ENCODE measurements around the gene BMP2K.

The BMP2K gene

DNA sequence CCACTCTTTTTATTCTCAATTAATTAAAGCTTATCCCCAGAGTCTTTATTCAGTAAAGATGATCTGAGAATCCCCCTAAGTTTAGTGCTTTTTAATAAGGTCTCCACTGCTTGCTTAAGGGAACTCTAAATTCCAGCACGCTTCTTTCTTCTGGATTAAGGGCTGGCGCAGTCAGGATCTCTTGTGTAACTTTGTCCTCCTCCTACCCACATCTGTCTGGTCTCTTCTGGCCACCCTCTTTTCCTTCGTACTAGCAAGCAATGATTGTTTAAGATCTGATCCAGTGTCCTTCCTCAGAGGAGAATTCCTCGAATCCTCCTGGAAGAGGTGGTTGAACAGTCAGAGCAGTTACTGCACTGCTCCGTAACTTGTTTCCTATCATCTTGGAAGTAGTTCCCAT lies 177.1 kb downstream of the BMP2K start:
- FAIRE-seq (no peak), DNase-seq (ENCODE audit: insufficient read length, low spot score) (no peak)
- TF ChIP-seq POU2F2 (IDR thresholded peaks at IDR 0.05; ENCODE audit: low read depth, low read length) (no peak), POLR2A (IDR thresholded peaks at IDR 0.05; ENCODE audit: low read depth, low read length) (no peak), TAF1 (IDR thresholded peaks at IDR 0.05; ENCODE audit: low read depth, low read length) (no peak), PAX5 (IDR thresholded peaks at IDR 0.05; ENCODE audit: insufficient read depth, low read length, severe bottlenecking) (no peak), SPI1 (IDR thresholded peaks at IDR 0.05; ENCODE audit: low read depth, low read length) (no peak), POLR2AphosphoS5 (IDR thresholded peaks at IDR 0.05; ENCODE audit: low read depth, low read length) (no peak)

DNA sequence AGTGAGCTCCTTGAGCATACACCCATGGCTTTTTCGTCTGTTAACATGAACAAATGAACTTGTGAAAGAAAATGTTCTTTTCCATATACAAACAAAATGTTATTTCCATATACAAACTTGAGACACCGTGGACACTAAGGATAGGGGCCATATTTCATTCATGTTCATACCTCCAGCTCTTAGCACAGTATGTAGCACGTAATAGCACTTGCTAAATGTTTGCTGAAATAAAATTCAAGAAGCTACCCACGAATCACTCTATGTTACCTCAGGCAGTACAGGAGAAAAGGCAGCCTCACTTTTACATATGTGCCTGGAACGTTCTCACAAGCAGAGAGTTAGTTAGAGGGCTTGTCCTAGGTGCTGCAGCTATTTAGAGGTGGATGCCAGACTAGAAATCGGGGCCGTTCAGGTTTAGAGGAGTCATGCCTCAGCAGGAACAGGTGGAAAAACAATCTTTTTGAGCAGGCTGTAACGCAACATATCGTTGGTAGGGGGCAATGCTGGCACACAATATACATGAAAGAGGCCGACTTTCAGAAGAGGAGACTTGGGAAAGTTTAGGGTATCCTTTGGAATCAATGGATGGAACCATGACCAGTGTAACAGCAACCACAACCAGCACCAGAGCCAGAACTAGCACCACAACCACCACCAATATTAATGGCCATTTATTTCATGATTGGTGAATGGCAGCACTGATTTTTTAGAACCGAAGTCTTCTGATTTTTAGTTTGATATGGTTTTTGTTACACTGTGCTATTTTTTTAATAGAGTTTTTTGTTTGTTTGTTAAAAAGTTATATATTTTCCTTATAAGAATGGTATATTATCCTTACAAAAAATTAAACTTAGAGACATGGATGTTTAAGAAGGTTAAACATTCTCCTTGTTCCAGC lies 177.9 kb downstream of the BMP2K start:
- DNase-seq (ENCODE audit: insufficient read length, low spot score) (no peak), FAIRE-seq (peak; percentile 26)
- TF ChIP-seq PAX5 (IDR thresholded peaks at IDR 0.05; ENCODE audit: insufficient read depth, low read length, severe bottlenecking) (no peak), POLR2AphosphoS5 (IDR thresholded peaks at IDR 0.05; ENCODE audit: low read depth, low read length) (no peak), POU2F2 (IDR thresholded peaks at IDR 0.05; ENCODE audit: low read depth, low read length) (no peak), POLR2A (IDR thresholded peaks at IDR 0.05; ENCODE audit: low read depth, low read length) (no peak), TAF1 (IDR thresholded peaks at IDR 0.05; ENCODE audit: low read depth, low read length) (no peak), SPI1 (IDR thresholded peaks at IDR 0.05; ENCODE audit: low read depth, low read length) (no peak)

- FAIRE-seq (no peak), DNase-seq (ENCODE audit: insufficient read length, low spot score) (no peak)
- no peak for TF ChIP-seq PAX5 (IDR thresholded peaks at IDR 0.05; ENCODE audit: insufficient read depth, low read length, severe bottlenecking)
- TF ChIP-seq POLR2A (IDR thresholded peaks at IDR 0.05; ENCODE audit: low read depth, low read length): no peak
- no peak for TF ChIP-seq TAF1 (IDR thresholded peaks at IDR 0.05; ENCODE audit: low read depth, low read length)
- TF ChIP-seq POLR2AphosphoS5 (IDR thresholded peaks at IDR 0.05; ENCODE audit: low read depth, low read length): no peak
- no peak for TF ChIP-seq POU2F2 (IDR thresholded peaks at IDR 0.05; ENCODE audit: low read depth, low read length)
- TF ChIP-seq SPI1 (IDR thresholded peaks at IDR 0.05; ENCODE audit: low read depth, low read length): no peak
Observed at GRCh38 chr4:78956975-78957374, 180.8 kb downstream of the BMP2K start.

DNA sequence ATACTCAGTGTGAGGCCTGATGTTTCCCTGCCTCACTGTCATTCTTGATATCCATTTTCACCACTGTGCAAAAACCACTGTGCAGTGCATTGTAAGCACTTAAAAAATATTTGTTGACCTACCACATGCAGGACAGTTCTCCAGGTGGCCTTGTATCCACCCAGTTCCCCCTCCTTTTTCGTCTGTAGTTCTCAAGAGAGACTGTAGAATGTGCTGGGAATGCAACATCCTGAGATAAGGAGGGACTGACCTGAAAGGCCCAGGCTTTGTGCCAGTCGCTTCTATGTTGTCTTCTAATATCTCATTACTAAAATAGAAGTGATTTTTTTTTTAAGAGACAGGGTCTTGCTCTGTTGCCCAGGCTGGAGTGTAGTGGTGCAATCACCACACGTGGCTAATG lies 184.8 kb downstream of the BMP2K start:
- no peak for FAIRE-seq

More for the DNA sequence above, 184.8 kb downstream of the BMP2K start:
- DNase-seq (ENCODE audit: insufficient read length, low spot score): no peak
- TF ChIP-seq SPI1 (IDR thresholded peaks at IDR 0.05; ENCODE audit: low read depth, low read length) (no peak), POU2F2 (IDR thresholded peaks at IDR 0.05; ENCODE audit: low read depth, low read length) (no peak), PAX5 (IDR thresholded peaks at IDR 0.05; ENCODE audit: insufficient read depth, low read length, severe bottlenecking) (no peak), POLR2AphosphoS5 (IDR thresholded peaks at IDR 0.05; ENCODE audit: low read depth, low read length) (no peak), TAF1 (IDR thresholded peaks at IDR 0.05; ENCODE audit: low read depth, low read length) (no peak), POLR2A (IDR thresholded peaks at IDR 0.05; ENCODE audit: low read depth, low read length) (no peak)
